ENCODE data around the gene TMEM205.
A peak's percentile ranks its signal among the peaks of the same experiment; 100 is the strongest.

GRCh38 chr19:11361037-11361770 is 15.1 kb upstream of the TMEM205 start:
- no peak for TF ChIP-seq ZNF274 (IDR thresholded peaks at IDR 0.05; ENCODE audit: borderline replicate concordance, extremely low read depth, low read length)
- peak in 1 of 2 experiments; percentile 46; a peak in 1 of 3 replicates for TF ChIP-seq POLR2A (IDR thresholded peaks at IDR 0.05; ENCODE audit: control extremely low read depth in 1 of 2, low read depth in 2 of 2, low read length in 2 of 2)
- peak; percentile 39; the same call in 1 of the 2 replicates for TF ChIP-seq POLR2AphosphoS5 (IDR thresholded peaks at IDR 0.05; ENCODE audit: low read depth, low read length)
- peak; percentile 95 for TF ChIP-seq MAX (IDR thresholded peaks at IDR 0.05)
- TF ChIP-seq CTCF (IDR thresholded peaks at IDR 0.05; ENCODE audit: control extremely low read depth in 1 of 3, insufficient read depth in 1 of 3, low read depth in 1 of 3, low read length in 3 of 3), result peak; percentile 19 to 44 (median 44); a peak in 3 of 4 replicates
- no peak for TF ChIP-seq HDAC6 (IDR thresholded peaks at IDR 0.05; ENCODE audit: low read depth, low read length)
- TF ChIP-seq ASH2L (IDR thresholded peaks at IDR 0.05; ENCODE audit: low read length), result no peak
- no peak for TF ChIP-seq SP1 (IDR thresholded peaks at IDR 0.05; ENCODE audit: low read depth, low read length)
- TF ChIP-seq HDAC2 (IDR thresholded peaks at IDR 0.05; ENCODE audit: borderline replicate concordance in 1 of 2, low read depth in 2 of 2, low read length in 2 of 2), result no peak
- TF ChIP-seq EP300 (IDR thresholded peaks at IDR 0.05; ENCODE audit: borderline replicate concordance in 1 of 2, low read depth in 2 of 2, low read length in 2 of 2), result no peak
- TF ChIP-seq SRF (IDR thresholded peaks at IDR 0.05; ENCODE audit: low read depth, low read length), result no peak
- no peak for TF ChIP-seq BACH1 (IDR thresholded peaks at IDR 0.05; ENCODE audit: low read length)
- no peak for TF ChIP-seq TAF7 (optimal IDR thresholded peaks at IDR 0.05; ENCODE audit: borderline replicate concordance, low read depth, low read length)
